ENCODE measurements around the gene PYGO2.
"Not testable (repeated sequence)": the region's sequence is repeated elsewhere in the genome, so short reads cannot be mapped to it uniquely, and the experiment has no call there.

PYGO2 gene

GRCh38 chr1:154940213-154940560, 21.4 kb downstream of the PYGO2 start:
- no peak for DNase-seq

- no peak for DNase-seq
Observed at GRCh38 chr1:154938604-154939399, 22.8 kb downstream of the PYGO2 start.

- DNase-seq: no peak
Observed at GRCh38 chr1:154937988-154938386, 23.6 kb downstream of the PYGO2 start.

GRCh38 chr1:154937085-154937987, 24.2 kb downstream of the PYGO2 start:
- peak; percentile 90 for DNase-seq

- peak; percentile 95 for DNase-seq
Observed at GRCh38 chr1:154936555-154937084, 25.0 kb downstream of the PYGO2 start, which contains the start of gene PMVK. PMVK (minus strand) TSS chr1:154936719; CDS start chr1:154936685, 34 bp downstream.

GRCh38 chr1:154935749-154936554, 25.6 kb downstream of the PYGO2 start:
- DNase-seq: peak; percentile 25

GRCh38 chr1:154934358-154934948, 27.1 kb downstream of the PYGO2 start:
- no peak for DNase-seq

- DNase-seq: no peak
Observed at GRCh38 chr1:154931940-154932487, 29.6 kb downstream of the PYGO2 start.

GRCh38 chr1:154926201-154926600, 35.4 kb downstream of the PYGO2 start:
- DNase-seq: no peak

- no peak for DNase-seq
Observed at GRCh38 chr1:154925335-154926170, 36.0 kb downstream of the PYGO2 start.

- no peak for DNase-seq
Observed at GRCh38 chr1:154923695-154924094, 37.9 kb downstream of the PYGO2 start.

- DNase-seq: no peak
Observed at GRCh38 chr1:154913273-154913672, 48.3 kb downstream of the PYGO2 start.

- DNase-seq: no peak
Observed at GRCh38 chr1:154912755-154913154, 48.8 kb downstream of the PYGO2 start.

- DNase-seq: no peak
Observed at GRCh38 chr1:154911691-154912550, 49.7 kb downstream of the PYGO2 start.

GRCh38 chr1:154910851-154911250, 50.7 kb downstream of the PYGO2 start:
- no peak for DNase-seq

GRCh38 chr1:154908937-154909336, 52.6 kb downstream of the PYGO2 start:
- DNase-seq: no peak

GRCh38 chr1:154908129-154908528, 53.5 kb downstream of the PYGO2 start:
- DNase-seq: not testable (repeated sequence)
